HG03045 (cell line): ENCODE results near the gene DAPK1.
A peak's percentile ranks its signal among the peaks of the same experiment; 100 is the strongest.

Experiments used
- ATAC-seq: cut with Tn5 transposase; IDR thresholded peaks from one replicate; pipeline ENCODE4 v1.9.1; 2021; ENCODE audit warnings: mild to moderate bottlenecking, moderate library complexity; ENCODE audit not compliant: unreplicated experiment

DAPK1 gene

DNA sequence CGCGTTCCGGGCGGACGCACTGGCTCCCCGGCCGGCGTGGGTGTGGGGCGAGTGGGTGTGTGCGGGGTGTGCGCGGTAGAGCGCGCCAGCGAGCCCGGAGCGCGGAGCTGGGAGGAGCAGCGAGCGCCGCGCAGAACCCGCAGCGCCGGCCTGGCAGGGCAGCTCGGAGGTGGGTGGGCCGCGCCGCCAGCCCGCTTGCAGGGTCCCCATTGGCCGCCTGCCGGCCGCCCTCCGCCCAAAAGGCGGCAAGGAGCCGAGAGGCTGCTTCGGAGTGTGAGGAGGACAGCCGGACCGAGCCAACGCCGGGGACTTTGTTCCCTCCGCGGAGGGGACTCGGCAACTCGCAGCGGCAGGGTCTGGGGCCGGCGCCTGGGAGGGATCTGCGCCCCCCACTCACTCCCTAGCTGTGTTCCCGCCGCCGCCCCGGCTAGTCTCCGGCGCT lies at the start of gene DAPK1:
DAPK1 (plus strand) TSS at position 264 of the 442 bp plus-strand sequence. CDS start 1,211 bp downstream, outside the sequence.
- peak; percentile 60 for ATAC-seq

- ATAC-seq = no peak
Measured at GRCh38 chr9:87451149-87451548, 46.5 kb upstream of the DAPK1 start.

GRCh38 chr9:87455407-87455806 lies 42.3 kb upstream of the DAPK1 start:
- ATAC-seq = no peak

DNA sequence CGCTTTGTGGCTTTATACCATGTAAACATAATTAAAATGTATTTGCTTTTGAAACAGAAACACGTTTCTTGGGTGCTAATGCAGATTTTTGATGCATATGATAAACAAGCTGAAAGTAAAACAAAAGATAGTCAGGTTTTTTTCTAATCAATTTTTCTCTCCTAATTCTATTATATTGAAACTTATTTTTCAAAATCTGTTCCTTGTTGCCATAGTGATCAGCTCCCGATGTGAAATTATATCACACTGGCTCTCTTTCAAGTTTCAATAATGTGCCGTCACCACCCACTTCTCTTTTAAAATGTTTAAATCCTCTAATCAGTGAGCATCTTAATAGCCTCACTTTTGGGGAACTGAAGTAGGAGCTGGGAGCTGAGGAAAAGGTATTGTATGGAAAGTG lies 36.4 kb upstream of the DAPK1 start:
- no peak for ATAC-seq

DNA sequence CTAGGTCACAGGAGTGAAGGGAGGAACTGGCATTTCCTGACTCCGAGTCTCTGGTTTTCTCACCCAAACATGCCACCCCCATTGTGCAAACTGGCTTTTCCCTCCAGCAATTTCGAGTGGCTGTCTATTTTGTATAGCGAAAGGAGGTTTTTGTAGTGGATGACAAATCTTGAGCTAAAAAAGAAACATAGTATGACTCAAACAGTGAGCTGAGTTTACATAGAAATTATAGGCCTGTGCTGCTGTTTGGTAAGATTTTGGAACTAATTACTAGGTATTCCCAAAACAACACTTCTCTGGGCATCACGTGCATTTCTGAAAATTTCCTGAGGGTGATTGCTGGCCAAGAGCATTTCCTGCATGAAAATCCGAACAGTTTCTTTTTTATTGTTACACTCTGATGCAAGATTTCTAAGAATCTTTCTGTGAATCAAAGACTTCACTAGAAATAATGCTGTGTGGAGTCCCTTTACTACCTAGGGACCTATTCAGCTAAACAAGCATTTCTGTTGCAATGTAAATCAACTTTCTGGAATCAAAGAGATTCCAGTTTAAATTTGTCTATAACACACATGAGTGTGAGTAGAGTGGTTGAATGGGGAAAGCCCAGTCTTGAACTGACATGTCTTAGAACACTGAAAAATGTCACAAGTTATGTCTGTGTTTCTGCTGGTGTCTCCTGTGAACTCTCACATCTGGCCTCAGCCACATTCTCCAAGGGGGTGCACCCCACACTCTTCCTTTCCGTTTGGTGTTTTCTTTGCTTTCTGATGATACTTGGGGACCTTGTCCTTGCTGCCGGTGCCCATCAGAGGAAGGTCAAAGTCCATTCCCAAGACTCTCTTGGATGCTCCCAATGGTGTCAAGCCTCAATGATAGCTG lies 33.3 kb upstream of the DAPK1 start:
- peak; percentile 69 for ATAC-seq

DNA sequence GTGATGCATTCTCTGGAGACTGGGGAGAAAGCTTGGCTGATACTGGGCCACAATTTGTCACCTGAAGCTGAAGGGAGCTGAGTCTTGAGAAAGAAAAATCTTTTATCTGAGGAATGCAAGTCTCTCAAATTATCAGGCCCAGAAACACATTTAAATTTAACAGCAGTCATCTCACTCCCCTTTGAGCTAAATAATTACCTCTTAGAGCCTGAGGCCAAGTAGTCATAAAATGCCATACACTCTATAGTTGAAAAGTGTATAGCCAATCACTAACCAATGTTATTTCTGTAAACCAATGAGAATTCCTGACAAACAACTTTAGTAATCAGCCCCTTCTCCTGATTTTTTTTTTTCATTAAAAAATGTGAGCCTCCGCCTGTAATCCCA lies 32.7 kb upstream of the DAPK1 start:
- ATAC-seq = no peak

DNA sequence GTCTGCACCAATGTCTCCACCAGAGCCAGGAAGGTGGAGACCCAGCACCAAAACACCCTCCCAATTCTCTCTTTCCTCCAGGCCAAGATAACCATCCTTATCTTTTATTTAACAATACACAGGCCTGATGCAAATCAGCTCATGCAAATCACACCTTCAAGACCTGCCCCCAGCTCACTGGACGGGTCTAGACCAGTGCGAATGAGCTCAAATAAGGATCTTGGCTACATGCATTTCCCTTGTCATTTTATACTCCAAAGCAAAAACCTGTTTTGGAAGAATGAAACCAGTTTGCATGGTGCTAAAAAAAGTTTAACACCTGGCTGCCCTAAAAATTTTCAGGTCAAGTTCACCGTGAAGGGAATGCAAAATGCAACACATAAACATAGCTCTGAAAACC lies 31.9 kb upstream of the DAPK1 start:
- no peak for ATAC-seq

- no peak for ATAC-seq
Measured at GRCh38 chr9:87467187-87467586, 30.5 kb upstream of the DAPK1 start.

DNA sequence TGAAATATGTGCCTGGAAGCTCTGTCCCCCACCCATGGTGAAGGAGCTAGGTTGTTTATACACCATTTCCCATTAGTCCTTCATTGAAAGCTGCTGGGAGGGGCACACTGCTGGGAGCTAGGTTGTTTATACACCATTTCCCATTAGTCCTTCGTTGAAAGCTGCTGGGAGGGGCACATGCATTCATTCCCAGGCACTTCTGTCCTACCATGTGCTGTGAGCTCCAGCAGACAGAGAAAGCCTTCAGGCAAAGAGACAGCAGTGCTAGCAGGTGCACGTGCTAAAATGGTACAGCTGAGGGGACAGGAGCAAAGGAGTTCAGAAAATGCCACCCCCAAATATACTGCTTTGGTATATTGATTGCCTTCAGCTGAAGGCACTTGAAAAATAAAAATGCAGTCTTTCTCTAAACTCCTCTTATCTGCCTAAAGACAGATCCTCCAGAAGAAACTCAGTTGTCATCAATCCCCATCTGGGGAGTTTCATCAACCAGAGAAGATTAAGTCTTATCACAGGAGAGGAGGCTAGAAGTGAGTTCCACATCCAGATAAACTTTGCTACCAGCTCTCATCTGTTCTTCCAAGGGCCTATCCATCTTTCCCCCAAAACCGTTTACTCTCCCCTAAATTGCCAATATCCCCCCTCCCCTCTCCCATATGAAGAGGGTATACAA lies 27.7 kb upstream of the DAPK1 start:
- ATAC-seq = no peak

GRCh38 chr9:87471746-87472145 lies 25.9 kb upstream of the DAPK1 start:
- no peak for ATAC-seq

- no peak for ATAC-seq
Measured at GRCh38 chr9:87475463-87475862, 22.2 kb upstream of the DAPK1 start.

DNA sequence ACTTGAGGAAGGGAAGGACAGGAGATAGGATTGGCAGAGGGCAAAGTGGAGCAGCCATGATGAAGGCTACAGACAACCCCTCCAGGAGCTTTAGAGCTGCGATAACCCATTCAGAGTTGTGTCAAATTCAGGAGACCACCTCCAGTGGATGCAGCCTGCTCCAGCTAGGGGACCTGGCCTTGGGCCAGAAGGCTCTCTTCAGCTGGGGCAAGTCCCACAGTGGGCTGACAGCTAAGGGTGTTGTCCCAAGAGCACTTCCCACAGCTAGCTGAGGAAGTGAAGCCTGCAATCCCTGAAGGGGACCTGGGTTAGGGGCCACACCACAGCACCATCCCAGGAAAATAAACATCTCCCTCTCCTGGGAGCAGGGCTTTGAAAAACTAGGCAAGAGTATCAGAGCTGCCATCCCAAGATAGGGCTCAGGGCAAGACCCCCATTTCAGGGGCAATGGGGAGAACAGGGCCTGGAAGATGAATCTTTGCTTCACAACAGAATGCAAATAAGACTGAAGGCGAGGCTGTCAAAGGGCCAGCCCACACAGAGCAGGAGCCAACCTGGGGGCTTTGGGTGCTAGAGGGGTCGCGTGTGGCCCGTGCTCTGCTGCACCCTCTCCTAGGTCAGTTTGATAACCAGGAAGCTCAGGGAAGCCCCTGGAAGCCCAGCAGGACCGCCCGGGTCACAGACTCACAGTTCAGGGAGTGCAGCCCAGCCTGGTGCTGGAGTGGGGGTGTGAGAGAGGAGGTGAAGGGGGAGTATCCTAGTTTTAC lies 19.3 kb upstream of the DAPK1 start:
- ATAC-seq = no peak

DNA sequence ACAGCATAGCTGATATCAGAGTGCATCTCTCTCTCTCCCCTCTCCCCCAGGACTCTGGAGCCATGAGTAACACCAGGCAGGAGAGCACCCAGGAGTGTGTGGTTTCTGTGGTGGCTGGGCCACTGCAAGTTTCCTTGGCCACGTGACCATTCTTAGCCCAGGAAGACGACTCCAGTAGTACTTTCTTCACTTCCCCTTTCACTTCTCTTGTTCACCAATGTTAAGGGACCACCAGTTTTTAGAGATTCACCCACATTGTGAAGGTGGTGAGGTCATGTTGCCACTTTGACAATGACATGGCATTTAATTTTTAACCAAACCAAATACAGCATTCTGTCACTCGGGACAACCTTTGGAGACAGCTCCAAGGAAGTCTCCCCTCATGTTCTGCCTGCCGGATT lies 17.9 kb upstream of the DAPK1 start:
- ATAC-seq = peak; percentile 61

DNA sequence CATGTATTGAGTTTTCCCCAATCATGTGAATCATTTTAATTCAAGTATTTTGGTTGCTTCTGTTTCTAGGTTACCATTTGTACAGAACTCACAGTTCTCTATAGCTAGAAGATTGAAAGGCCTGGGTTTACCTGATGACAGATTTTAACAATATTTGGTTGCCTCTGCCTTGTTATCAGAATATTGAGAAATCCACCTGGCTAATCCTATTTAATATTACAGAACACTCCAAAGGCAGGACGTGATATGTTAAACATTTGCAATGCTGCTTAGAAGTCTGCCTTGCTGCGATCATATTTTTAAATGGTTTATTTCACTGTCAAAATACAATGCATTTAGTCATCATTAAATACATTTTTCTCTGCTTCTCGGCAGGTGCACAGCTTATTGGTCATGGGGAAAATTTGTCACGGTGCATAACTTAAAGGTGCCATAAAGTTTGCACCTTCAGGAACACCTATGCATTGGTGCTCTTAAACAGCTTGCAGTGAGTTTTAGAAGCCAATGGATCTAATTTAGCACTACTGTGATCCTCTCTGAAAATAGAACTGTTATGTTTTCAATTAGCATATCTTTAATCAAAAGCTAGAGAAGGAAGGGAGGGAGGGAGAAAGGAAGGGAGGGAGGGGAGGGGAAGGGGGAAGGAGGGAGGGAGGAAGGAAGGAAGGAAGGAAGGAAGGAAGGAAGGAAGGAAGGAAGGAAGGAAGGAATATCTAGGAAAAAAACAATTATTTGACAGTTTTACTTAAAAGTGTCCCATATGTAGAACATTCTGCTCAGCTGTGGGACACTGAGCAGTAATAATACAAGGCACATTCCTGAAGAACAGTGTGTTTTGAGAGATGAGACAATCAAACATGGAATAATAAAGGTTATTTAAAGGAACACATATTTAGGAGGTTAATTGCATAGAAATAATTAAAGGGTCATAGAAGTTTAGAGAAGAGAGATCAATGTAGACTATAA lies 15.5 kb upstream of the DAPK1 start:
- ATAC-seq = no peak

DNA sequence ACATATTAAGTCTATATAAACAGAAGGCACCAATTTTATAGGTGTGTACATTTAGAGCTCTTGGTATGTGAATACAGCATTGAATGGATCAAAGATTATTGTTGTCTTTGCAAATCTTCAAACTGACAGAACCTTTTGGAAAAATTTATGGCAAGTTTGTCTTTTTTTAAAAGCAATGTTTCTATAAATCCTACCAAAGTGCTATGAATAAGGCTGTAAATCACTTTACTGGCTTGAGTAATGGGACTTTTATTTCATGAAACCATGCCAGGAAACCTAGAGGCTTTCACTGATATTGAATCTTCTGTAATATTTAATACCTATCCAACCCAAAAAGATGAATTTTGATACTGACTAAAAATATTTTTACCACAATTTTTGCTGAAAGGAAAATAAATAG lies 7.4 kb upstream of the DAPK1 start:
- ATAC-seq = no peak

DNA sequence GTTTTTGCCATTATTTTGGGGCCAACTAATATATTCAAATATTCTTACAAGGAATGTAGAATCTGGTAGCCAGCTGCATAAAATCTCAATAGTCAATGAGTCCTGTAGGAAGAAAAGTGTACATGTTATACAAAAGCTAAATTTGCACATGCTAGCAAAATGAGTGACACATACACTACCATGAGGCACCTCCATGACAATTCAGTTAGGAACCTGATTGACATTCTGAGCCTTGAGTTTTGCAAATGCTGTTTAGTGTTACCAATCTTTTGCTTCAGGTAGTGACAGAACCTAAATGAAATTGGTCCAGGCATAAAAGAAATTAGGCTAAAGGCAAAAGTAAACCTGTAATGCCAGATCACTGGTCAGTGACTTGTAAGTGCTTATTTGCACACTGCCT lies 6.8 kb upstream of the DAPK1 start:
- ATAC-seq = no peak

GRCh38 chr9:87491523-87491922 lies 6.1 kb upstream of the DAPK1 start:
- no peak for ATAC-seq

DNA sequence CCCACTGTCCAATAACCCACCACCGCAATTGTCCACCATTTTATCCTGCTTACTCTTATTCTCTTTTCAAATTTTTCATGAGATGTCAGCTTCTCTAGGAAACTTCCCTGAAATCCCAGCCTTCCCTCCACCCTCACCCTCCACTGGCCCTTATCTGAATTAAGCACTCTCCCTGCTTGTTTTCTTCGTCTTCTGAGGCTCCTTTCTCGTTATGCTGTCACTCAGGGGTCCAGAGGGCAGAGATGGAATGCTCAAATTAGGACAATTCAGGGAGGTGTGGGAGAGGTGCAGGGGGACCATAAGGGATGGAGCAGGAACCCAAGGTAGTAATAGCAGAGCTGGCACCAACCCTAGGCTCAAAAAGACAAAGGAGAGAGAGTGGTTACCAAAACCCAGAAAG lies 5.0 kb upstream of the DAPK1 start:
- no peak for ATAC-seq

DNA sequence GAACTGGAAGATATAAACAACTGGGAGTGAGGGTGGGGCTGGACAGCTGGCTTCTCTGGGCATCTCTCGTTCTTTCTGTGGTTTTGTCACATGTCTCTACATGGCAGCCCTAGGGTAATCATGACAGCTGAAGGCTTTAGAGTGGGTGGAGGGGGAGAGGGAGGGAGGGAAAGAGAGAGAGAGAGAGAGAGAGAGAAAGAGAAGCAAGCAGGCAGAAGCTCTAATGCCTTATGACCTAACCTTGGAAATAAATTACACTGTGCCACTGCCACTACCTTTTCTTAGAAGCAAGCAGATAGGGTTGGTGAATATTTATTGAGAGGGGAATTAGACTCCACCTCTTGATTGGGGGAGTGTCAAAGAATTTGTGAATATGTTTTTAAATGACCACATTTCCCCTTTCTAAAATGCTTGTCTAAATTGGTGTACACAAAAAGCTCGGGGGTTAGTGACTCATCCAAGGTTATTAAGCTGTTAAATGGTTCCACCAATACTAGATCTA lies 2.6 kb upstream of the DAPK1 start:
- ATAC-seq = no peak

- ATAC-seq = no peak
Measured at GRCh38 chr9:87497080-87497603, 525 bp upstream of the DAPK1 start.
